ENCODE results near the gene TIMM10B.

The TIMM10B gene, protein sequence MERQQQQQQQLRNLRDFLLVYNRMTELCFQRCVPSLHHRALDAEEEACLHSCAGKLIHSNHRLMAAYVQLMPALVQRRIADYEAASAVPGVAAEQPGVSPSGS

DNA sequence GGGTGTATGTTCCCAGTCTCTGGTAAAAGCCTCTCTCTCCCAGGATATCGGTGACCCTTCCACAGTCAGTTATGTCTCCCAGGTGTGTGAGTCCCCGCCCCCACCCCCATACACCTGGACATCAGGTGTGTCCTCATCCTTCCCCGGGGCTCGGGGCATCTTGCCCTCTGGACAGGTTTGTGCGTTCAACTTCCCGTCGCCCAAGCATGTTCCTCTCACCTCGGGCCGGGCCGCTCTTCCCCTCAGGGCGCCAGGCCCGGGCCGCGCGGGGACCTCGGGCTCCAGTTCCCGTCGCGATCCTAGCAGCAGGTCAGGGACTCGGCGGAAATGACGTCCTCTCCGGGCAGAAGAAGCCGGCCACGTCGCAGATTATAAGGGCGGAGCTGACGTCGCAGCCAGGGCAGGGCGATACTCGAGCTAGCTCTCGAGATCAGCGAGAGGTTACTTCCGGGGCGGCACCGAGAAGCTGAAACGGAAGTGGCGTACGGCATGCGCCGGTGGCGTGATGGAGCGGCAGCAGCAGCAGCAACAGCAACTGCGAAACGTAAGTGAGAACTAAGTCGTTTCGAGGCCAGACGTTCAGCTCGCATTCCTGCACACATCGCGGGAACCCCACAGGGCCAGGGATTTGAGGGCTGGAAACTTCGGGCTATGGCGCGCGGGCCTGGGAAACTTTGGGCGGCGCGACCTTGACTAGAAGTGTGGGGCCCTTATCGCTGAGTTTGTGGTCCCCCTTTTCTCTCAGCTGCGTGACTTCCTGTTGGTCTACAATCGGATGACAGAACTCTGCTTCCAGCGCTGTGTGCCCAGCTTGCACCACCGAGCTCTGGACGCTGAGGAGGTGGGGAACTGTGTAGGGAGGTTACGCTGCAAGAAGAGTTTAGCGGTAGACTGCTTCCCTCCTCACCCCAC is at the start of gene TIMM10B, which contains the start of gene ARFIP2:
Gene TIMM10B, plus strand, starts transcription at position 490 of the 912 bp plus-strand sequence. Its CDS starts 16 bp downstream, at position 506.
Gene ARFIP2, minus strand, starts transcription at position 320 of the 912 bp plus-strand sequence. CDS start 910 bp downstream, outside the sequence.
- DNase-seq: peak; percentile 96

DNA sequence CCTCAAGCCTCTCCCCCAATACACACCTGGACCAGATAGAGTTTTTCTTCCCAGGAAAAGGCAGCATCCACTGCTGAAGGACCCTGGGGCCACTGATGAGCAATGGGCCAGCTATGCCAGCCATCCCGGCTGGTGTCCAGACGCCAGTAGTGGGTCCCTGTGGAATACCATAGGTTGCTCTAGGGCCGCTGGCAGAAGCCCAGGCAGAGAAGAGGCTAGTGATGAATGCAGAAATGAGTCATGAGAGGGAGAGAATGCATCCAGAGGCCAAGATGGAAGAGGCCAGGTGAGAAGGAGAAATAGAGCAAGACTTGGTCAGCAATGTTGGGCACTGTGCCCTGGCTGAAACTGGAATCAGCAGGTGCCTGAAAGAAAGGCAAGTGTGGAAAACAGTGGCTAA is 49.4 kb upstream of the TIMM10B start:
- no peak for DNase-seq

DNA sequence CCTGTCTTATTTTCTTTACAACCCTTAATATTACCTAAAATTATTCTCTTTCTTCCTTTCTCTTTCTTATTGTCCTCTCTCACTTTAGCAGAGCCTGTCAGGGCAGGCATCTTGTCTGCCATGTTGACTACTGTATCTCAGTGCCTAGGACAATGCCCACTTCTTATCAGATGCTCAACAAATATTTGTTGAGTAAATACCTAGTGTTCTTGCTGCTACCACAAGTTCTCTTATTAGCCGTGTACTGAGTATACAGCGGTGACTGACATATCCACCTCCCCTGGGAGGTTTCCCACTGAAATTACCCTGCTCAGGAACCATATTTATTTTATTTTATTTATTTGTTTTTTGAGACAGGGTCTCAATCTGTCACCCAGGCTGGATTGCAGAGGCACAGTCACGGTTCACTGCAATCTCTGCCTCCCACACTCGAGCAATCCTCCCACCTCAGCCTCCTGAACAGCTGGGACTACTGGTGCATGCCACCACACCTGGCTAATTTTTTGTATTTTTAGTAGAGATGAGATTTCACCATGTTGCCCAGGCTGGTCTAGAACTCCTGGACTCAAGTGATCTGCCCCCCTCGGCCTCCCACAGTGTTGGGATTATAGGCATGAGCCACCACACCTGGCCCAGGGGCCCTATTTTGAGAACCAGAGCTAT is 47.2 kb upstream of the TIMM10B start:
- no peak for DNase-seq

DNA sequence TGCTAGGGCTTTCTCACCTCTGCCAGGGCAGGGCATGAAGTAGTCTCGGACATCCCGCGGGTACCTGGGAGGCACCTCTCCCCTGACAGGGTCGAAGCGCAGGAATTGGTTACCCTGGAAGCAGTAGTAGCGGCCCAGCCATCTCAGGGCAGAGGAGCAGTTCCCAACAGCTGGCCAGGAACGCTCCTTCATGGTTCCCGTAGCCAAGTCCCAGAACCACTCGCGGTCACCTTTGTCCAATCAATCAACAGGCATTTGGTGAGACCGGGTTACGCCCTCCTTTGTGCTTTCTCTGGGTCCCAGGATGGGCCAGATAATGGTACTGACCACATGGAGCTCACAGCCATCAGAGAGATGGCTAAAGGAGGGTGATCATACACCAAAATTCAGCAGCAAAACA is 43.9 kb upstream of the TIMM10B start:
- DNase-seq: no peak

DNA sequence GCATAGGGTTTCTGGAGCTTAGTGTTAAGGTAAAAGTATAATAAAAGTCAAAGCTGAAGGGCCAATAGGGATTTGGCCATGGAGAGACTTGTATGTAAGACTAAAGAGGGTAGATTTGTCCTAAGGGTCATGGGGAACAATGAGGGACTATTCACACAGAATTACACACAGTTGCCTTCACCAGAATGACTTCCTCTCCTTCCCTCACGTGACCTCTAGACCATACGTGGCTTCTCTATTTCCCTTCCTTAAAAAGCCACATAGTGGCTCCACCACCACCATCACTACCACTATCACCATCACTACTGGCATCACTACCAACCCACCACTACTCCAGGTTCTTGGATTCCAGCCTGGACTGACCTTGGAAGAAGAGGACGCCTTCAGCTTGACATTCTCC is 43.3 kb upstream of the TIMM10B start:
- DNase-seq: no peak

DNA sequence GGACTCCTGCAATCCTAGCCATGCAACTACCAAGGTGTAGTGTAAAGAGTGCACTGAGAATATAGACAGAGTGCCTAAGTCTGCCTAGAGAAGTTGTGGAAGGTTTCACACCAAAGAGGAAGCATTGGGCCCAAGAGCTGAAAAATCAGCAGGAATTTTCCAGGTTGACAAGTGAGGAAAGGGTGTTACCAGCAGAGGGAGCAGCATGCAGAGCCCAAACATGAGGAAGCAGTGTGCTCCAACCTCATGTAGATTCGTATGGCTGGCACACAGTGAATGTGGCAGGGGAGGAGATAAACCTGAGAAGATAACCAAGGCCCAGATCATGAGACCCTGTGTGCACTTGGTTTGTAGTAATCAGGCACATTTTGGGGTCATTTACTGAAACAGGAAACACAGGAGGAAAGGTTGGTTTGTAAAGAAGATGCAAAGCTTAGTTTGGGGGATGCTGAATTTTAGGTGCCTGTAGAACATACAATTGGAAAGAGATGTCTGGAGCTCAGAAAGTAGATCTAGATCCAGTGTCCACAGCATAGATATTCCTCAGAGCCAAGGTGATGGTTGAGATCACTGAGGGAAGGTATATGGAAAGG is 42.2 kb upstream of the TIMM10B start:
- peak; percentile 28 for DNase-seq

DNA sequence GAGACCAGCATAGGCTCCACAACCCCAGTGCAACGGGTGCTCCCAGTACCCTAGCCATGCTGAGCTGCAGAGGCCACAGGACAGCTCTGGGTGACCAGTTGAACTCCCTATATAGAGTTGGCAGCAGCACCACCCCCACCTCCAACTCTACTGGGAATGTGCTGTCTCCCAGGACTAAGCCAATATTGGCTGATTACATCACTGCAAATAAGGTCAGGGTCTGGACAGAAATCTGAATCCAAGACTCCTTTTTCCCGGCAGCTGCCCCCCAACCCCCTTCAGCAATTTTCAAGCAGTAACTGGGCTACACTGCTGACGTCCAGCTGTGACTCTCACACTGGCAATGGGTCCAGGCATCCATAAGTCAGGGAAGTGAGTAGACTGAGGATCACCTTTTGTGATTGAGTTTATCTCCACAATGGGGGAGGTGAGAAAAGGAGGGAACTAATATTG is 40.4 kb upstream of the TIMM10B start, which contains the start of gene HPX:
Gene HPX, minus strand, starts transcription at position 82 of the 453 bp plus-strand sequence. Its CDS starts 24 bp downstream, at position 58.
- DNase-seq: no peak

DNA sequence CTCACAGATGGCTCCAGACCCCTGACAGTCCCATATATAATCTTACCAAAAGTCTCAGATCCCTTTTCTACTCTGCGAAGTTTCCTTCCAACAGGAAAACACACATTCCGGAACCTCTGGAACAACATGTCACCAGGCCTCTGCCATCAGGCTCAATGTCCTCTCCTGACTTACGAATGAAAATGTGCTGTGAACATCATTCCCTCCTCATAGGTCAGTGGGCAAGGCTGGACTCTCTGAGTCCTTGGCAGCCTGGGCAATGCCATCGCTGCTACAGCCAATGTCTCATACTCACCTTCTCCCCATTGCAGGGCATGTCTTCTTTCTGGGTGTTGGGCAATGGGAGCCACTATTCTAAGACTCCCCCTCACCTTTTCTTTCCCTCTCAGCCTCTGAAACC is 38.9 kb upstream of the TIMM10B start:
- DNase-seq: no peak

DNA sequence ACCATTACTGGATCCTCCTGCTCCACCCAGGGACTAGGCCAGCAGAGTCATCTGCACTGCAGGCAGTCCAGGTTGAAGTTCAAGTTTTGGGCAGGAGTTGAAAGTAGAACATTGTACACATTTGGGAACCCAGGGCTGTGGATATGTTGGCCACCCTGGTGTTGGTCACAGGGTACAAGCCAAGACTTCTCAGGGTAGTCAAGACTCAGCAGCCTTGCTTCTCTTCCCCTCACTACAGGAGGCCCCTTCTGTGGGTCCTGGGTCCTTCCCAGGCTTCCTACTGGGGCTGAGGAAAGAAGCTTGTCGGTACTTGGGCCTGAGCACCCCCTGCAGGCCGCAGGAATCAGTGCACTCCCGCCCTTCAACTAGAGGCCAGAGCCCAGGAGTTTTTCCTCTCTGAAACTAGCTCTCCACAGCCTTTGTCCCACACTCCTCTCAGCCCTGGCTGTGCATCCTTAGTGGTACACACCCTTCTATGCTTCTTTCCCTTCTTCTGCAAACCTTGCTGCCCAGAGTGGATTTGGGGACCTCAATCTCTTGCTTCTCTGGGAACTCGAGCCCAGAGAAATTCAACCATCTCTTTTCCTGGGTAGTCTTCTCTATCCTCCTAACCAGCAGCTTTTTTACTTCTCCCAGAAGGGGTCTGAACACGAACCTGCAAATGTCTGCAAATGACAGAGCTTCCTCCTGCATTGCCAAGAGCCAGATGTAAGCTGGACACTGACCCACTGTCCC is 37.9 kb upstream of the TIMM10B start:
- DNase-seq: peak; percentile 47

DNA sequence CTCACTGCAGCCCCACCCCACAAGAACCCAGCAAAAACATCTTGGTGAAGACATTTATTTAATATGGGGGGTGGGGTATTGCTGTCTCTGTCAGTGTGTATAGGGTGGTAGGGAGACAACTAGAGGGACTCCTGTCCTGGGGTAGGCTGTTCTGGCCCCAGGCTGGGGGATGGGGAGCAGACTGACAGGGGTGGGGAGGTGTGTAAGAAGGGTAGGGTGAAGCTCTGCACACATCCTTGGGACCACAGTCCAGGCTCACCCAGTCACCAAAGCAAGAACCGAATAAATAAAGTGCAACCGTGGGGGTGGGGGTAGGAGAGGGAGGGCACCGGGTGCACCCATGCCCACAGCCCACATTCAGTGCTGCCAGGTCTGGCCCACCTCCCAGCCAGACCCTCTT is 32.7 kb upstream of the TIMM10B start:
- DNase-seq: no peak

DNA sequence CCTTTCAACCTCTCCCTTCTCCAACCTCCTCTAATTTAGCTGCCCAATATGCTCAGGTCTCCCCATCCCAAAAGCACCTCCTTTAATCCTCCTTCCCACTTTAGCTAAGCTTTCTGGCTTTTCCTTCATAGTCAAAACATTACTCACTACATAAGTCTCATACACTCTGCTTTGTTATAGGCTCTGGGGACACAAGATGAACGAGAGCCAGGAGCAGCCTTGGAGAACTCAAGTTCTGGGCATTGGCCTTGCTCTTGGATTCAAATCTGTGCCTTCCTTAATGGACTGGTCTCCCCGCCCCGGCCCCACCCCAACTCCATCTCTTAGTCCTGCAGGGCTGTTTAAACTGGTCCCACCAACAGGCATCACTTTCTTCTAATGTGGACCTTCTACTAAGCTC is 29.1 kb upstream of the TIMM10B start:
- no peak for DNase-seq

DNA sequence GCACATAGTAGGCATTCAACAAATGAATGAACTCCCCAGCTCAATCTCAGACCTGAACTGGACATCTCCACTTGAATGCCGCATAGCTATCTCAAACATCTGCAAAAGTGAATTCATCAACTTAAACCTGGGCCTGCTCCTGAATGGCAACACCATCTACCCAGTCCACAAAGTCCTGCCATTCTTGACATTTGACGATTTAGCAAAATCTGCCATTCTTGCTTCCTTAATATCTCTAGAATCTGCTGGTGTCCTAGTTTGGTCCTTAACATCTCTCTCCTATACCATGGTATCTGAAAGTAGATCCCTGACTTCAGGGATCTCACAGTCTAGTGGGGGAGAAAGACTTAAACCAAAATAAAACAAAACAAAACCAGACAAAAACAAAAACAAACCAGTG is 28.1 kb upstream of the TIMM10B start:
- no peak for DNase-seq

DNA sequence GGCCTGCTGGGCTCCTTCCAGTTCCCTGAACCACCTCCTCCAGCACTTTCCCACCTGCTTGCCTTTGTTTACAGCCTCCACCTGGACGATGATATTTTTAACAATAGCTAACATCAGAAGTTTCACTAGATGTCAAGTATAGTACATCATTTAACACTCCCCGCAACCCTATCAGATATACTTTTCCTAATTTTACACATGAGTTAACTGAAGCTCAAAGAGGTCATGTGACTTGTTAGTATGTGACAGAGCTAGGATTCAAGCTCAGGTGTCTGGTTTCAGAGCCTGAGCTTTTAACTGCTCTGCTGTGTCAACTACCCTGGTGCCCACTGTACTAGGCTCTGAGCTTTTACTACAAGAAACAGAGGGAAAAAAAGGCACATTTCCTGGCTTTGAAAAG is 26.2 kb upstream of the TIMM10B start:
- no peak for DNase-seq

DNA sequence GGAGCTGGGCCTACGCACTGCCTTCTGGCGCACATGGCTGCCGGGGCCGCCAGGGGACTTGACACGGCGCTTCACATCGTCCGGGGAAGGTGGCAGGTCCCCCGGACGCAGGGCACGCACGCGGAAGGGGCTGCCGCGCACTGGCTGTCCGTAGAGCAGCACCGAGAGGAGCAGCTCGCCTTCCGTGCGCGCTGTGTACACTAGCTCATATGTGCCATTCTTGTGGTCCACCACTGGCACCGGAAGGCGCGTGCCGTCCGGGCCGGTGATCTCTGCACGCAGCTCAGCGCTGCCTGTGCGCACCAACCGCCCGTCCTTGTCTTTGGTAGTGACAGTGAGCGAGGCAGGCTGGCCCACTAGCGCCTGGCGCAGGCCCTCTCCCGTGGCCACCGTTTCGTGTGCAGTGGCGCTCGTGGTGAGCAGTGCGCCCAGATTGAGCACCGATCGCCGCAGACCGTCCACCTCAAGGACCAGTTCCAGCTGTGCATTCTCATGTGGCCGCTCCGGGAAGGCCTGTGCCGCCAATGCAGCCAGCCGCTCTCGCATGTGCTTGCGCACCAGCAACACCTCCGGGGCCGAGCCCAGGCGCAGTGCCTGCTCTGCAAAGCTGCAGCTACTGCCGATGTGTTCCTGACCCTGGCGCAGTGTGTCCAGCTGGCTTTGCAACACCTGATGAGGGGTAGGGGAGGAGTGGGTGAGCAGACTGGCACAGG is 24.8 kb upstream of the TIMM10B start:
- no peak for DNase-seq

DNA sequence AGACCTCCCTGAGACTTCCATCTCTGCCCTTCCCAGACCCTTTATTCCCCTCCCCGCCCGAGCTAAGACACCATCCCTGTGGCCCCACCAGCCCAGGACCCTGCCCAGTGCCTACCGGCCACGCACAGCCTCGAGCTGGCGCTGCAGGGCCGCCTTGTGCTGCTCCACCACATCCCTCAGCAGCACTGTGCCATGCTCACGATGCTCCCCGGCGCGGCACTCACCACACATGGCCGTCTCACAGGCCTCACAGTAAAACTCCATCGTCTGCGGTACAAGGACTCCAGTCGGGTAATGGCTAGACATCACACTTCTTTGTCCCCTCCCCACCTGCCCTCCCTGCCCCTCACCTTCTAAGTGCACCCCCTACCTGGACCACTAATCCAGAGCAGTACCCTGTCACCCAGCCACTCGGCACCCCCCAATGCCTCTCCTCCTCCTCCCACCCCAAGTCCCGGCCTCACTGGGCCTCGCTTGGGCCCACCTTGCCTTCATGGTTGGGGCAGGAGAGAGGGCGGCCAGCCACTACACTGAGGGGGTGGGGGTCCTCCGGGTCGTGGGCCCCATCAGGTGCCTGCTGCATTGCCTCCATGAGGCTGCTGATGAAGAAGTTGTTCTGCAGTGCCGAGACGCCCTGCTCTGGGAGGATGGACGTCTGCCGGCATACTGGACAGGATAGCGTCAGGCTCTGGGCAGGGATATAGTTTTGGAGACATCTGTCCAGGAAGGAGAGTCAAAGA is 23.6 kb upstream of the TIMM10B start:
- no peak for DNase-seq

DNA sequence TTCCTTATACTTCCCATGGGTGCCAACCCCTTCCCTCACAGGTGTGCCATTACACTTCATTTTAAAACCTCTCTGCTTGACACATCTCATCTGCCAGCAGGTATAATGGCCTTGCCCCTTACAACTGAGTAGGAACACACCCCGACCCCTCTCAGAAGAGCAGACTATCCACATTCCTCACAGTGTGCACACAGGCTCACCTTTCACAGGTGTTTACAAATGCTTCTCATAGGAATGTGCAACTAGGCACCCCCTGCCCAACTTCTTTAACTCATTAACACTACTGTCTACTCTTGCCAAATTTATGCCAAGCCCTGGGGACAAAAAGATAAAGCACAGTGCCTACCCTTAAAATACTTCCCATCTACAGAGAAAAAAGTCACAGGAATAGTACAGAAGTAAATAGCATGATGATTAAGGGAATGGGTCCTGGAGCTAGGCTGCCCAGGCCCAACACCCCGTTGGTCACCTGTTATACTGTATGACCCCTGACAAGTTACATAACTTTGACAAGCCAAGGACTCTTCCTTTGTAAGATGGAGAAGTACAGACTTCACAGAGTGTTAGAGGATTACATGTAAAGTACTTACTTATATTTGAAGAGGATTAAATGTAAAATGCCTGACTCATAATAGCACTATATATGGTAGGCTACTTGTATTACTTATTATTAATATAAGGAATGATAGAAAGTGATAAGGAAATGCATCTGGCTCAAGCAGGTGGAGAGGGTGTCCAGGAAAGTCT is 22.8 kb upstream of the TIMM10B start:
- no peak for DNase-seq

DNA sequence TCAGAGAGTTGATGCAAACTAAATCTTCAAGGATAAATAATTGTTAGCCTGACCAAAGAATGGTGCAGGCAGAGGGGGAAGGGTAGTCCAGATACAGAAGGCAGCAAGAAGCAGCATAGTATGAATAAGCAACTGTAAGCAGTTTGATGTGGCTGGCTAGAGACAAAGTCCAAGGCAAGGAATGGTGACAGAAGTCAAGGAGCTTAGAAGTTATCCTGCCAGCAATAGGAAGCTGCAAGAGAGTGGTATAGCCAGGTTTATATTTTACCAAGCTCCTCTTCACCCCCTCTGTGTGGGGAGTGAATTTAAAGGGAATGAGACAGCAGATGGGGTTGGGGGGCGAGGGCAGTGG is 22.2 kb upstream of the TIMM10B start:
- DNase-seq: no peak

DNA sequence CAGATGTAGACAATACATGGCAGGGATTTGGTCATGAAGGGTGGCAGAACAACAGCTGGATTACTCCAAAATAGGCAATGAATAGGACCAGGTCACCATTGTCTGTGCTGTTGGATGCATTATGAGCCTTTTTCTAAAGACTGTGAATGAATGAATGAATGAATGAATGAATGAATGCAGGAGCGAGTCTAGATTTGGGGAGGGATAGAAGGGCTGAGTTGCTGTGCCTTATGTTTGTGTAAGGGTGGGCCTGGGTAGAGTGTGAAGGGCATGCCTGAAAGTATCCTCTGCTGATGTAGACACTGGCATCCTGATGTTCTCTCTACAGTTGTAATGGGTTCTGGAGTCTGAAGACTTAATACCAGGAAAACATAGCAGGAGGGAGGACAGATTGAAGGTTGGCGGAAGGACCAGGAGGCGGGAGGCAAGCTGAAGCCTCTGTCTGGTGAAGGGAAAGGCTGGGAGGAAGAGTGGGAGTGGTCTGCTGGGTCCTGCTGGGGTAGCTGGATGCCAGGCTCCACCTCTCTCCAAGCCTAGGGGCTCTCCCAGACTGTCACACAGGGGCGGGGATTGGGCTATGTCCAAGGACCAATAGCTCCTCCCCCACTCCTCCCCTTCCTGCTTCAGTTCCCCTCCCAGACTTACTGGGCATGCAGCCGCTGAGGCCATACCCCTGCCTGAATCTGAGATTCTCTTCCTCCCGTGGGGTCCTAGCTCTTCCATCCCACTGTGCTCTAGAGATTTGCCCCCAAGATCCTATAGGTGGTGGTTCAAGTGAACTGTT is 12.4 kb upstream of the TIMM10B start:
- DNase-seq: no peak

DNA sequence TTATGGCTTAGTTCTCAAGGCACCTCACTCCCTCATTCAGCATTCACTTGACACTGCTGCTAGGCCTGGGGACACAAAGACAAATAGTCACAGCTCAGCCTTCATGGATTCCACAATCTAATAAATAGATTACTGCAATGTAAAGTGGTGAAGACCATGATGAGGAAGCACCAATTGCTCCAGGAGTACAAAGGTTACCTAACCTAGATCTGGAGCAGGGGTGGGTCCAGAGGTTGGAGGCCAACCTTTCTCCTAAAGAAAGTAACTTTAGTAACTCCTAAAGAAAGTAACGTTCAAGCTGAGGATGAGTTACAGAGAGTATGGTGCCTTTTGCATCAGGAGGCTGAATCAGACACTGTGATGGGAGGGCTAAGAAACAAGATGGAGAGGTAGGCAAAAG is 11.7 kb upstream of the TIMM10B start:
- DNase-seq: no peak

DNA sequence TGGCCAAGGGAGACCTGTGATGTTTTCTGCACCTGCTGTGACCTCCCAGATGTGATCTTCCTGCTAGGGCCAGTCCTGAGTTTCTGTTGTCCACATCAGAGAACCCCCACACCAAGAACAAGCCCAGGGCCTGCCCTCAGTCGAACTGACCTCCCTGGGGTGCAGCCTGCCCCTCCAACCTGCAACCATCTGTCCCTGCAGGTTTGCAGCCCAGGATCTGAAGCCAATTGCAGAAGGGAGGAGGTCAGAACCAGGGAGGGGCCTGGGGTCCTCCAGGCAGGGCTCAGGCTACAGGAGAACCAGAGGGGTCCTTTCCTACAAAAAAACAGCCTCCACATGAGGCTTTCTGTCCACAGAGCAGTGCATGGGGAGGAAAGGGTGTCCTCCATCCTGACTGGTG is 8.4 kb upstream of the TIMM10B start:
- no peak for DNase-seq

Data from activated CD4-positive, alpha-beta T cell treated with anti-CD3 and anti-CD28 coated beads, Interleukin-2, amount 50 U/mL, for 1 hour (primary cell).